ENCODE results near the gene PLEKHG4. TPM values are rescaled to one million over a fixed set of nuclear protein-coding genes. Genes with fewer than 3 reads are reported as not detected.
A peak's percentile ranks its signal among the peaks of the same experiment; 100 is the strongest.

The PLEKHG4 gene
- polyA plus RNA-seq, 6 donors from 2014 or later: 0.13 to 6.0 (median 0.62) TPM; not detected in 1

DNA sequence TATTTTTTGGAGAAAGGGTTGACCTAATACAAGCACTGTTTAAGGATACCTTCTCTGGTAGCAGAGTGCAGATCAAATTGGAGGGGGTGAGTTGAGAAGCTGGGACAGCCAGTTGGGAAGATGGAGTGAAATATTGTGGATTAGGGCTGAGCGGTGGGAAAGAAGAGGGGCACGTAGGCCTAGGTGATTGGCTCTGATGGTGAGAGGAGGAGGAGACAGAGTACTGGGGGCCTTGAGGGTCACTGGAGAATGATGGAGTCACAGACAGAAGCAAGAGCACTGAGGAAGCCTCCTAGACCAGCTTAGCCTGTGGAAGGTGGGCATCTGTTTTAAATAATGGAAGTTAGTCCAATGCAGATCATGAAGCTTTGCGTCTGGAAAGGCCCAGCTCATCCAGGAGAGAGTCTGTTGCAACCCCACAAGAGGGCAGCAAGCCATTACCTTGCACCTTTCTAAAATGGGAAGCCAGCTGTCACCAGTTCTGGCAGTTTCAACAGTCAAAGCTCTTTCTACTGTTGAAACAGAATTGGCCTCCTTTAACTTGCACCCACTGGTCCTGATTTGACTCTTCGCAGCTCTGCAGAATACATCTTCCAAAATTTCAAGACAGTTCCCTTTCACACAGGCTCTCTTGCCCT is 18.8 kb upstream of the PLEKHG4 start:
- ATAC-seq (ENCODE audit: low read depth in 2 of 2) (peak; percentile 53 to 68), DNase-seq (peak; percentile 14)
- H3K9me3 Mint-ChIP-seq: no peaks in the 10 kb centered on the region
- H3K27ac Mint-ChIP-seq: peak overlapping the region in 4 of 6 donors; percentile 26 to 59 (median 37)
- peak overlapping the region in 1 of 8 donors; percentile 3 for H3K4me3 Mint-ChIP-seq
- H3K36me3 Mint-ChIP-seq: no peaks in the 10 kb centered on the region
- peaks cover 10 to 43% (median 29%) of the 10 kb centered on the region in 3 donors for H3K27me3 Mint-ChIP-seq
- peaks cover 0 to 4% (median 0%) of the 10 kb centered on the region in 3 donors for H3K4me1 Mint-ChIP-seq

- H3K27me3 Mint-ChIP-seq: peaks cover 0 to 23% (median 16%) of the 10 kb centered on the region in 3 donors
- DNase-seq (no peak), ATAC-seq (ENCODE audit: low read depth in 2 of 2) (no peak)
- H3K9me3 Mint-ChIP-seq: no peaks in the 10 kb centered on the region
- no peak overlapping the region for H3K4me3 Mint-ChIP-seq
- no peak overlapping the region for H3K27ac Mint-ChIP-seq
- H3K36me3 Mint-ChIP-seq: no peaks in the 10 kb centered on the region
- peaks cover 0 to 4% (median 0%) of the 10 kb centered on the region in 3 donors for H3K4me1 Mint-ChIP-seq
Measured at GRCh38 chr16:67263201-67263600, 16.1 kb upstream of the PLEKHG4 start.

- DNase-seq (no peak), ATAC-seq (ENCODE audit: low read depth in 2 of 2) (no peak)
- H3K4me1 Mint-ChIP-seq: peaks cover 0 to 4% (median 0%) of the 10 kb centered on the region in 3 donors
- no peaks in the 10 kb centered on the region for H3K9me3 Mint-ChIP-seq
- H3K4me3 Mint-ChIP-seq: no peak overlapping the region
- H3K27ac Mint-ChIP-seq: no peak overlapping the region
- H3K36me3 Mint-ChIP-seq: no peaks in the 10 kb centered on the region
- H3K27me3 Mint-ChIP-seq: peaks cover 0 to 23% (median 16%) of the 10 kb centered on the region in 3 donors
Measured at GRCh38 chr16:67264277-67264676, 15.1 kb upstream of the PLEKHG4 start.

- peaks cover 0 to 4% (median 0%) of the 10 kb centered on the region in 3 donors for H3K4me1 Mint-ChIP-seq
- no peak overlapping the region for H3K4me3 Mint-ChIP-seq
- peaks cover 0 to 23% (median 16%) of the 10 kb centered on the region in 3 donors for H3K27me3 Mint-ChIP-seq
- H3K36me3 Mint-ChIP-seq: no peaks in the 10 kb centered on the region
- no peak overlapping the region for H3K27ac Mint-ChIP-seq
- H3K9me3 Mint-ChIP-seq: no peaks in the 10 kb centered on the region
- DNase-seq: no peak
- no peak for ATAC-seq (ENCODE audit: low read depth in 2 of 2)
Measured at GRCh38 chr16:67264866-67265265, 14.5 kb upstream of the PLEKHG4 start.

DNA sequence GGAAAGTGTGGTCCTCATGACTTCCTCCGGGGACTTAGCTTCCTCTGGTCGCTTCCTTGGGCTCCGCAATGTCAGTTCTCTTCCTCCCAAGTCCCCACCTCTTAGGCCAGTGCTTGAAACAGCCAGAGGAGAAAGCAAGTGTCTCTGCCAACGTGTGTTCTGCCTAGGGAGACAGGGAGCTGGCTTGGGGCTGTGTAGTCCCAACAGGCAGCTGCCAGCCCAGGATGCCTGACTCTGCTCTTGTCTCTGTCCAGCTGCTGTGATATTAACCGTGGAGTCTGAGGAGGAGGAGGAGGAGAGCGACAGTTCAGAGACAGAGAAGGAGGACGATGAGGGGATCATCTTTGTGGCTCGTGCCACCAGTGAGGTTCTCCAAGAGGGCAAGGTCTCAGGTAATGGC is 13.5 kb upstream of the PLEKHG4 start:
- Mint-ChIP-seq H3K9me3 (no peaks in the 10 kb centered on the region), H3K4me1 (no peaks in the 10 kb centered on the region), H3K27me3 (peaks cover 0 to 23% (median 16%) of the 10 kb centered on the region in 3 donors), H3K27ac (no peak overlapping the region), H3K36me3 (no peaks in the 10 kb centered on the region), H3K4me3 (no peak overlapping the region)
- DNase-seq (no peak), ATAC-seq (ENCODE audit: low read depth in 2 of 2) (no peak)

GRCh38 chr16:67268136-67268579 is 11.2 kb upstream of the PLEKHG4 start:
- ATAC-seq (ENCODE audit: low read depth in 2 of 2): no peak
- no peaks in the 10 kb centered on the region for H3K4me1 Mint-ChIP-seq

DNA sequence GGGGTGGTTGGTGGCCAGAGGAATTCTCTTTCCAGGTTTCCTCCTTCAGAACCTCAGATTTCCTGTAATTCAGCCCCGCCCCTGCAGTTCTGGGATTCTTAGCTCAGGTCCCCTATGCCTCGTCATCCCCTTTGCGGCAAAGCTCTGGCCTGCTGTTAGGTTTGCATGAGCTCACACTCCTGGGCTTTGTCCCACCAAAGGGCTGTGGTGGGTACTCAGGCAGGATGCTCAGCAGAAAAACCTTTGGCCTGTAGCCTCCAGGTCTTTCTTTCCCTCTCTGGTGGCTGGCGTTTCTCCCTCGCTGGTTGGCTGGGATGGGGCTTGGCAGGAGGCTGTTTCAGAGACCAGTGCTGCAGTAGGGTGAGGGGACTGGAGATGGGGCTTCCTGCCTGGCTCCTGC is 9.6 kb upstream of the PLEKHG4 start:
- no peaks in the 10 kb centered on the region for H3K9me3 Mint-ChIP-seq
- no peaks in the 10 kb centered on the region for H3K4me1 Mint-ChIP-seq
- H3K4me3 Mint-ChIP-seq: no peak overlapping the region
- DNase-seq: no peak
- peaks cover 0 to 5% (median 0%) of the 10 kb centered on the region in 3 donors for H3K27me3 Mint-ChIP-seq
- no peak overlapping the region for H3K27ac Mint-ChIP-seq
- ATAC-seq (ENCODE audit: low read depth in 2 of 2): no peak
- no peaks in the 10 kb centered on the region for H3K36me3 Mint-ChIP-seq

More at GRCh38 chr16:67268136-67268579, 11.2 kb upstream of the PLEKHG4 start:
- Mint-ChIP-seq H3K27me3 (peaks cover 0 to 11% (median 10%) of the 10 kb centered on the region in 3 donors), H3K27ac (no peak overlapping the region), H3K9me3 (no peaks in the 10 kb centered on the region), H3K4me3 (no peak overlapping the region), H3K36me3 (no peaks in the 10 kb centered on the region)
- no peak for DNase-seq

DNA sequence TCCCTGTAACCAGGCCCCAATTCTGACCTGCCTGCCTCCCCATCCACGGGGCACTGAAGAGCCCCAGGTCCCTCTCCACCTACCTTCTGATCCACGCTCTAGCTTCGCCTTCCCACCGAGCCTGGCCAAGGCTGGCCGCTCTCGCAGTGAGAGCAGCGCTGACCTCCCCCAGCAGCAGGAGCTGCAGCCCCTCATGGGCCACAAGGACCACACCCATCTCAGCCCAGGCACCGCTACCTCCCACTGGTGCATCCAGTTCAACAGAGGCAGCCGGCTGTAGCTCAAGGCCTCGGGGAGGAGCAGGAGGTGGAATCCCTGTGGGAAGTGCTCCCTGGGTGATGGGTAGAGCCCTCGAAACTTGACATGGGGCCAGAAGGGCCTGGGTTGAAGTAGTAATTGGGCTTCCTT is 8.4 kb upstream of the PLEKHG4 start:
- no peaks in the 10 kb centered on the region for H3K36me3 Mint-ChIP-seq
- H3K9me3 Mint-ChIP-seq: no peaks in the 10 kb centered on the region
- H3K4me3 Mint-ChIP-seq: no peak overlapping the region
- no peak for ATAC-seq (ENCODE audit: low read depth in 2 of 2)
- no peak overlapping the region for H3K27ac Mint-ChIP-seq
- no peaks in the 10 kb centered on the region for H3K4me1 Mint-ChIP-seq
- DNase-seq: no peak
- peaks cover 0 to 1% (median 0%) of the 10 kb centered on the region in 3 donors for H3K27me3 Mint-ChIP-seq

DNA sequence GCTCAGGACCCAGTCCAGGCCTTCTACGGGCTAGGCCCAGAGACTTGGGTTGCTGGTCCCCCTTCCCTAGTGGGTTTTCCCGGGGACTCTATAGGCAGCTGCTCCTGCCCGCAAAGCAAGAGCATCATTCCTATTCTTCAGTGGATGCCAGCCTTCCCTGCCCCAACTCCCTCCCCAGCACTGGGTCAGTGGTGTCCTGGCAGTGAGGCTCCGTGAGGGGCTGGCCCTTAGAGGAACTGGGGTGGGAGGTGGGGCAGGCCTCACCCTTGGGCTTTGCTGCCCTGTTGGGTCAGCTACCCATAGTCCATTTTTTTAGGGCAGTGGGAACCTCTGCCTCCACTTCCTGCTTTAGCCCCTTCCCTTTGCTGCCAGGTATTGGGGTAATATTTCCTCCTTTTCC is 7.9 kb upstream of the PLEKHG4 start:
- no peak for DNase-seq
- ATAC-seq (ENCODE audit: low read depth in 2 of 2): no peak
- H3K27ac Mint-ChIP-seq: no peak overlapping the region
- H3K4me1 Mint-ChIP-seq: peaks cover 0 to 2% (median 0%) of the 10 kb centered on the region in 3 donors
- H3K4me3 Mint-ChIP-seq: no peak overlapping the region
- no peaks in the 10 kb centered on the region for H3K27me3 Mint-ChIP-seq
- peaks cover 0 to 3% of the 10 kb centered on the region in 2 donors for H3K36me3 Mint-ChIP-seq
- H3K9me3 Mint-ChIP-seq: no peaks in the 10 kb centered on the region

- Mint-ChIP-seq H3K27ac (no peak overlapping the region), H3K4me1 (peaks cover 9 to 14% (median 10%) of the 10 kb centered on the region in 3 donors)
Measured at GRCh38 chr16:67275321-67275720, 4.0 kb upstream of the PLEKHG4 start.

DNA sequence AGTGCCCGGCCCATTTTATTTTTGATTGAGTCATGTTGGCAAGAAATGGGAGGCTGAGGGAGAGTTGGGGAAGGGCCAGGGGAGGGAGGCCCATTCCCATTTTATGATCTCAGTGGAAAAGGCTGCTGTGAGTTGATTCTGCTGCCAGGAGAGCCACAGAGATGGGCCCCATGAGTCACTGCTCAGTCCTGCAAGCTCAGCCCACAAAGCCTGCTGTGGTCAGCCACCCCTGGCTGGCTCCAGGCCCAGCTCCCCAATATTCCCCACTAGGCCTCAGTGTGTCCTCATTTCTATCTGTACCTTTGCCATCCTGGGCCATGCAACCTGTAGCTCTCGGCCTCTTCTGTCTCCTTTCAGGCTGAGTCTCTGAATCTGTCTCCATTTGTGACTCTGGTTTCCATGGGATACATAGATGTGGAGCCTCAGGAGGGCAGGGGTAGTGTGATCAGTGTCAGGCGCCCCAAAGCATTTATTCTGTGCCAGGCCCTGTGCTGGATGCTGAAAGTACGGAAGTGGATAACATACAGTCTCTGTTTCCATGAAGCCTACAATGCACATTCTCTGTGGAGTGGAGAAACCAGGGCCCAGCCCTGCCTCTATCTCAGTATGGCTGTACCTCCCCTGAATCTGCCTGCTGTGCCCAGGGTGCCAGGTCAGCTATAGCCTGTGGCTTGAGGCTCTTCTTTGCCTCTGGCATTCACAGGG is 1.9 kb upstream of the PLEKHG4 start:
- H3K4me3 Mint-ChIP-seq: peak overlapping the region in 7 of 8 donors; percentile 12 to 79 (median 47)
- peaks cover 9 to 14% (median 10%) of the 10 kb centered on the region in 3 donors for H3K4me1 Mint-ChIP-seq
- no peak for DNase-seq
- peaks cover 0 to 7% of the 10 kb centered on the region in 2 donors for H3K36me3 Mint-ChIP-seq
- no peaks in the 10 kb centered on the region for H3K27me3 Mint-ChIP-seq
- no peak overlapping the region for H3K27ac Mint-ChIP-seq
- no peaks in the 10 kb centered on the region for H3K9me3 Mint-ChIP-seq
- no peak for ATAC-seq (ENCODE audit: low read depth in 2 of 2)

More at GRCh38 chr16:67275321-67275720, 4.0 kb upstream of the PLEKHG4 start:
- H3K9me3 Mint-ChIP-seq: no peaks in the 10 kb centered on the region
- H3K4me3 Mint-ChIP-seq: peak overlapping the region in 1 of 8 donors; percentile 38
- DNase-seq (no peak), ATAC-seq (ENCODE audit: low read depth in 2 of 2) (no peak)
- no peaks in the 10 kb centered on the region for H3K27me3 Mint-ChIP-seq
- H3K36me3 Mint-ChIP-seq: peaks cover 0 to 7% of the 10 kb centered on the region in 2 donors

- Mint-ChIP-seq H3K27me3 (no peaks in the 10 kb centered on the region), H3K9me3 (no peaks in the 10 kb centered on the region), H3K4me1 (peaks cover 9 to 14% (median 12%) of the 10 kb centered on the region in 3 donors), H3K4me3 (peak overlapping the region; percentile 53 to 85 (median 78)), H3K27ac (peak overlapping the region in 2 of 6 donors; percentile 69 to 79), H3K36me3 (peaks cover 0 to 7% of the 10 kb centered on the region in 2 donors)
- no peak for ATAC-seq (ENCODE audit: low read depth in 2 of 2)
- DNase-seq: no peak
Measured at GRCh38 chr16:67277999-67278772, 1.1 kb upstream of the PLEKHG4 start.

- ATAC-seq (ENCODE audit: low read depth in 2 of 2) (peak; percentile 51), DNase-seq (no peak)
- Mint-ChIP-seq H3K9me3 (no peaks in the 10 kb centered on the region), H3K4me1 (peaks cover 9 to 15% (median 14%) of the 10 kb centered on the region in 3 donors), H3K36me3 (peaks cover 0 to 7% of the 10 kb centered on the region in 2 donors), H3K27me3 (no peaks in the 10 kb centered on the region), H3K27ac (peak overlapping the region in 2 of 6 donors; percentile 69 to 79), H3K4me3 (peak overlapping the region; percentile 53 to 85 (median 78))
Measured at GRCh38 chr16:67278773-67279295, 498 bp upstream of the PLEKHG4 start.
